ENCODE results near the gene OGFOD2. TPM values are rescaled to one million over a fixed set of nuclear protein-coding genes. Genes with fewer than 3 reads are reported as not detected.

OGFOD2 gene
- total and polyA plus RNA-seq, 2 of the 13 experiments (the other 11 are each of a cell fraction or from before 2014, with no cell fraction given) = 13.2 to 14.6 TPM

DNA sequence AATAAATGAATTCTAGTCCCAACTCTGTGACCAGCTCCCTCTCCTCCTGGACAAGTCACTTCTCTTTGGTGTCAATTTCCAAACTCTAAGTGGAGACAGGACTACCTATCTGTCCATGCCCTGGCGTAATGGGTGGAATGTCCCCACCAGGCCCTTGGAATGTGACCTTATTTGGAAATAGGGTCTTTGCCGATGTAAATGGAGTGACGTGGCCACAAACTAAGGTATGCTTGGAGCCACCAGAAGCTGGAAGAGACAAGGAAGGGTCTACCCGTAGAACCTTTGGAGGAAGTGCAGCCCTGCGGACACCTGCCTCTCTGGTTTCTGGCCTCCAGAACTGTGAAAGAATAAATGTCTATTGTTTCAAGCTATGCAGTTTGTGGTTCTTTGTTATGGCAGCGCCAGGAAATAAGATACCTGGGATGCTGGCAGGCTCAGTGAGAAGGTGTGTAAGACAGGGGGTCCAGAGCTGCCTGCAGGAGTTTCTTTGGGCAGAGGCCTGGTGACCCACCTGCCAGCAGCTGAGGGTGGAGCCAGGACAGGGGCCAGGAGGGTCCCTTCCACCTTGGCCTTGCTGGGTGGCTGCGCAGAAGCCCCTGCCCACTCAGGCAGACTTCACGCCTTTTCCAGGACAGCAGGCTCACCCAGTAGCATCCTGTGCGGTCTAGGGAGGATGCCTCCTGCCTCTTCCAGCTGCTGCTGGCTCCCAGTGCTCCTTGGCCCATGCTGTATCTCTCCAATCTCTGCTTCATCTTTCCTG, 51.2 kb downstream of the OGFOD2 start (continued):
- no peak for TF ChIP-seq HINFP (CRISPR knock-in tag; IDR thresholded peaks at IDR 0.05; ENCODE audit: low read depth)
- no peak for TF ChIP-seq ZNF770 (CRISPR knock-in tag; IDR thresholded peaks at IDR 0.05)
- no peak for TF ChIP-seq ZNF564 (CRISPR knock-in tag; IDR thresholded peaks at IDR 0.05)

GRCh38 chr12:123027726-123028445, 52.8 kb downstream of the OGFOD2 start:
- Histone ChIP-seq H3K4me1 (ENCODE audit: insufficient read depth, low read length) (no peaks in the 10 kb centered on the region), H2AFZ (ENCODE audit: low read length) (no peak overlapping the region), H3K4me3 (replicated peaks in 1 of 3; ENCODE audit: insufficient read depth in 1 of 3, low read depth in 2 of 3, low read length in 3 of 3) (no peak overlapping the region), H3K27ac (ENCODE audit: extremely low read length, insufficient read depth, low read length) (no peak overlapping the region), H3K36me3 (replicated peaks in 1 of 2; ENCODE audit: control insufficient read depth in 1 of 2, insufficient read depth in 2 of 2, low read length in 2 of 2) (peaks cover 7 to 38% of the 10 kb centered on the region in 2 experiments), H4K20me1 (ENCODE audit: insufficient read depth, low read length) (no peaks in the 10 kb centered on the region), H3K9me3 (ENCODE audit: low read length) (no peaks in the 10 kb centered on the region), H3K27me3 (ENCODE audit: control insufficient read depth in 1 of 2, insufficient read depth in 2 of 2, low read length in 2 of 2) (no peaks in the 10 kb centered on the region), H3K79me2 (ENCODE audit: insufficient read depth, low read length) (no peaks in the 10 kb centered on the region), H3K9ac (ENCODE audit: insufficient read depth, low read depth, low read length) (no peak overlapping the region), H3K4me2 (ENCODE audit: low read depth, low read length) (no peak overlapping the region)
- POLR2A ChIA-PET = no interaction called here
- intact Hi-C loops (cut with micrococcal nuclease; ENCODE audit: unreplicated experiment) = no loop called here
- FAIRE-seq (no peak), DNase-seq (ENCODE audit: low spot score) (no peak), ATAC-seq (no peak)
- no peak for TF ChIP-seq MXD4 (CRISPR knock-in tag; IDR thresholded peaks at IDR 0.05)
- TF ChIP-seq, protein P1, sequence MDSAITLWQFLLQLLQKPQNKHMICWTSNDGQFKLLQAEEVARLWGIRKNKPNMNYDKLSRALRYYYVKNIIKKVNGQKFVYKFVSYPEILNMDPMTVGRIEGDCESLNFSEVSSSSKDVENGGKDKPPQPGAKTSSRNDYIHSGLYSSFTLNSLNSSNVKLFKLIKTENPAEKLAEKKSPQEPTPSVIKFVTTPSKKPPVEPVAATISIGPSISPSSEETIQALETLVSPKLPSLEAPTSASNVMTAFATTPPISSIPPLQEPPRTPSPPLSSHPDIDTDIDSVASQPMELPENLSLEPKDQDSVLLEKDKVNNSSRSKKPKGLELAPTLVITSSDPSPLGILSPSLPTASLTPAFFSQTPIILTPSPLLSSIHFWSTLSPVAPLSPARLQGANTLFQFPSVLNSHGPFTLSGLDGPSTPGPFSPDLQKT (CRISPR knock-in tag; IDR thresholded peaks at IDR 0.05; ENCODE audit: borderline replicate concordance) = no peak
- BruUV-seq (replicated peaks) = no TSS peak
- CTCF ChIA-PET (ENCODE audit: low intra/inter-chr PET ratio, low total read pairs) = no interaction called here
- in situ Hi-C loops (cut with HindIII; ENCODE audit: extremely low pct_ligation_motif_present, low pct_unique_long_range_greater_than_20kb) = no loop called here
- WGBS (ENCODE audit: low lambda C conversion rate) = 93% methylated on average over 17 of the region's 19 CpGs

Data from HepG2 (cell line).